GM19238 (cell line): Measurements from ENCODE around the gene ATP6AP1.

Experiments used
- DNase-seq: peaks from one replicate; pipeline ENCODE4 v3.0.0; 2011; ENCODE audit warnings: low spot score; ENCODE audit not compliant: insufficient read length

The ATP6AP1 gene

DNA sequence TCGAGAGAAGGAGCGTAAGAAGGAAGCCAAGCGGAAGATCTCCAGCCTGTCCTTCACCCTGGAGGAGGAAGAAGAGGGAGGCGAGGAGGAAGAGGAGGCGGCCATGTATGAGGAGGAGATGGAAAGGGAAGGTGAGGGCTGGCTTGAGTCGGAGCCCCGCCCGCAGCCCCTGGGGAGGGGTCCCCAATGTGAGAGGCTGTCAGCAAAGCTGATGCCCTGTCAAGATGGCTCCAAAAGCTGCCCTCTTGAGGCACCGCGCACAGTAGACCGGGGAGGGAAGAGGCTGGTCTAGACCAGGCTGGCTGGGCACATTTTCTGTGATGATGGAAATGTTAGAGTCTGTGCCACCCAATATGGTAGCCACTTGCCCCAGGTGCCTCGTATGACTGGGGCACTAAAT lies 18.0 kb downstream of the ATP6AP1 start:
- no peak for DNase-seq

DNA sequence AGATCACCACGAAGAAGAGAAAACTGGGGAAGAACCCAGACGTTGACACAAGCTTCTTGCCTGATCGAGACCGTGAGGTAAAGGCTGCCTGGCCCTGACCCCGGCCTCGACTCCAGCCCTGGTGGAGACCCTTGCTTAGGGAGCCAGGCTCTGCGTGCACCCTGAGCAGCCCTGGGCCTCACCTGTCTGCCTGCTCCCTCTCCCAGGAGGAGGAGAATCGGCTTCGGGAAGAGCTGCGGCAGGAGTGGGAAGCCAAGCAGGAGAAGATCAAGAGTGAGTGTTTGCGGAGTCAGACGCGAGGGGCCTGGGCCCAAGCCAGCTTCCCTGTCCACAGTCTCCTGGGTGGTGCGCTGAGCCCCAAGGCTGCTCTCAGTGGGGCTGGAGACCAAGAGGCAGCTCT lies 20.0 kb downstream of the ATP6AP1 start:
- DNase-seq = no peak

- DNase-seq = no peak
Measured at GRCh38 chrX:154449618-154450017, 21.1 kb downstream of the ATP6AP1 start.

GRCh38 chrX:154450312-154450711 lies 21.8 kb downstream of the ATP6AP1 start:
- DNase-seq = no peak

- DNase-seq = no peak
Measured at GRCh38 chrX:154452823-154453222, 24.3 kb downstream of the ATP6AP1 start.

- DNase-seq = peak; percentile 64
Measured at GRCh38 chrX:154457491-154458115, 29.1 kb downstream of the ATP6AP1 start.

- DNase-seq = no peak
Measured at GRCh38 chrX:154458116-154458953, 29.9 kb downstream of the ATP6AP1 start, which contains the start of gene PLXNA3. Gene PLXNA3, plus strand, starts transcription at chrX:154458281. Its CDS starts 1,903 bp downstream, at chrX:154460184.

- no peak for DNase-seq
Measured at GRCh38 chrX:154458954-154459778, 30.7 kb downstream of the ATP6AP1 start.

- no peak for DNase-seq
Measured at GRCh38 chrX:154459832-154460231, 31.4 kb downstream of the ATP6AP1 start.

GRCh38 chrX:154460326-154460725 lies 31.8 kb downstream of the ATP6AP1 start:
- DNase-seq = no peak

GRCh38 chrX:154462396-154462795 lies 33.9 kb downstream of the ATP6AP1 start:
- DNase-seq = no peak

DNA sequence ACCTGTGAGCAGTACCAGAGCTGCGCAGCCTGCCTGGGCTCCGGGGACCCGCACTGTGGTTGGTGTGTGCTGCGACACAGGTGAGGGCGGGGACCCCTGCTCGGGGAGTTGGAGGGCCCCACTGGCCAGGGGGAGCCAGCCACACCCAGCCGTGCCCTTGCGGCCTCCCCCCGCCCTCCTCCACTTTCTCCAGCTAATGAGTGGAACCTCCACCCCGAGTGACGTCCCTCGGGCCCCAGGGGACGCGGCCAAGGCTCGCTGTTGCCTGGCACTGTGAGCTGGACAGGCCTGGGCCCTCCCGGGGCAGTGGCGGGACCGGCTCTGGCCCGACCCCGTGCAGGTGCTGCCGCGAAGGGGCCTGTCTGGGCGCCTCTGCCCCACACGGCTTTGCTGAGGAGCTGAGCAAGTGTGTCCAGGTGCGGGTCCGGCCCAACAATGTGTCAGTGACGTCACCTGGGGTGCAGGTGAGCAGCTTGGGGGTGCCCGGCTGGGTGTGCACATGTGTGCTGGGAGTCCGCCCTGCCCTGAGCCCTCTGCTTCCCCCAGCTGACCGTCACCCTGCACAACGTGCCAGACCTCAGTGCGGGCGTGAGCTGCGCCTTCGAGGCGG lies 35.2 kb downstream of the ATP6AP1 start:
- no peak for DNase-seq

GRCh38 chrX:154464806-154465365 lies 36.4 kb downstream of the ATP6AP1 start:
- DNase-seq = no peak

GRCh38 chrX:154465601-154466000 lies 37.1 kb downstream of the ATP6AP1 start:
- no peak for DNase-seq

DNA sequence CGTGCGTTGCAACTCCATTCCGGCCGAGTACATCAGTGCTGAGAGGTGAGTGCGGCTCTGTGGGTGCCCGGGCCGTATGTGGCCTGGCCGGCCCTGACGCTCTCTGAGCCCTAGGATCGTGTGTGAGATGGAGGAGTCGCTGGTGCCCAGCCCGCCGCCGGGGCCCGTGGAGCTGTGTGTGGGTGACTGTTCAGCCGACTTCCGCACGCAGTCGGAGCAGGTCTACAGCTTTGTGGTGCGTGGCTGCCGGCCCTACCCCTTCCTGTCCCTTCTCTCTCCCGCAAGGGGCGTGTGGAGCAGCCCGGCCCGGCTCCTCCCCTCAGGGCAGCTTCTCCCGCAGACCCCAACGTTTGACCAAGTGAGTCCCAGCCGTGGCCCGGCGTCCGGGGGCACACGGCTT lies 37.6 kb downstream of the ATP6AP1 start:
- no peak for DNase-seq

DNA sequence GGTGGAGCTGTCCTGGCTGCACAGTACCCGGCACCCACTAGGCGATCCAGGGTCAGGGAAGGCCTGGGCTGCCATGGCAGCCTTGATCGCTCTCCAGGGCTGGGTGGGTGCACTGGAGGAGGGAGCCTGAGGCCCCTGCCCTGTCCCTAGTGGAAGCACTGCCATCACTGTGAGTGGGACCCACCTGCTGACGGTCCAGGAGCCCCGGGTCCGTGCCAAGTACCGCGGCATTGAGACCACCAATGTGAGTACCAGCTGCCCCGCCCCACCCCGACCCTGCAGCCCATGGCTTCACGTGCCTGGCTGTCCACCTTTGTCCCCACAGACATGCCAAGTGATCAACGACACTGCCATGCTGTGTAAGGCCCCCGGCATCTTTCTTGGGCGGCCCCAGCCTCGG lies 38.4 kb downstream of the ATP6AP1 start:
- no peak for DNase-seq

GRCh38 chrX:154467556-154467955 lies 39.1 kb downstream of the ATP6AP1 start:
- DNase-seq = no peak

GRCh38 chrX:154468217-154468616 lies 39.7 kb downstream of the ATP6AP1 start:
- DNase-seq = no peak

DNA sequence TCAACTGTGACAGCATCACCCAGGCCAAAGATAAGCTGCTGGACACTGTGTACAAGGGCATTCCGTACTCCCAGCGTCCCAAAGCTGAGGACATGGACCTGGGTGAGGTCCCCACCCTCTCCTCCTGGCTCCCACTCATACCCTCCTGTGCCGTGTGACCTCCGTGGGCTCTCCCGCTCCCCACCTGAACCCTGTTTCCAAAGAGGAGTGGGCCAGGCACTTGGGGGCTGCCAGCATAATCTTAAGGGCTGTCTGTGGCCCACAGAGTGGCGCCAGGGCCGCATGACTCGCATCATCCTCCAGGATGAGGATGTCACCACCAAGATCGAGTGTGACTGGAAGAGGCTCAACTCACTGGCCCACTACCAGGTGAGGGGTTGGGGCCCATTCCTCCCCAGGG lies 40.6 kb downstream of the ATP6AP1 start:
- DNase-seq = no peak

DNA sequence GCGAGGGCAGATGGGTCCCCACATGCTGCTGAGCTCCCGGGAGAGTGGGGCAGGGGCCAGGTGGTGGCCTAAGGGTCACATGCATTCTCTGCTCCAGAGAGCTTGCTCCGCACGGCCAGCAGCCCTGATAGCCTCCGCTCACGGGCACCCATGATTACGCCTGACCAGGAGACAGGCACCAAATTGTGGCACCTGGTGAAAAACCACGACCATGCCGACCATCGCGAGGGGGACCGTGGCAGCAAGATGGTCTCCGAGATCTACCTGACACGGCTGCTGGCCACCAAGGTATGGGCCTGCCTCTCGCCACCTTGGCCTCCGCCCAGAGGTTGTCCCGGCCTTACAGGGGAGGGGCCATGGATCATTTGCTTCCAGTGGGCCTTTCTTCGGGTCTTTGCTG lies 41.4 kb downstream of the ATP6AP1 start:
- no peak for DNase-seq

- DNase-seq = no peak
Measured at GRCh38 chrX:154470434-154470833, 42.0 kb downstream of the ATP6AP1 start.
